Superior temporal gyrus (tissue), 1 donor: ENCODE data around the gene DDX42.
A peak's percentile ranks its signal among the peaks of the same experiment; 100 is the strongest.

Experiments used
- DNase-seq: peaks from one replicate; pipeline ENCODE4 v3.0.0-alpha.2; 2016; ENCODE audit errors: extremely low spot score

DDX42 gene

GRCh38 chr17:63821804-63822203 is 47.8 kb downstream of the DDX42 start:
- DNase-seq = no peak

GRCh38 chr17:63822537-63822936 is 48.6 kb downstream of the DDX42 start:
- DNase-seq = no peak

GRCh38 chr17:63823659-63824331 is 49.8 kb downstream of the DDX42 start:
- DNase-seq = no peak

GRCh38 chr17:63824362-63824761 is 50.4 kb downstream of the DDX42 start:
- DNase-seq = no peak

GRCh38 chr17:63826468-63827001 is 52.6 kb downstream of the DDX42 start:
- DNase-seq = no peak

- DNase-seq = peak; percentile 98
These were observed 53.2 kb downstream of the DDX42 start, which contains the start of the genes FTSJ3 and PSMC5 for GRCh38 chr17:63827002-63827800. Gene FTSJ3, minus strand, starts transcription at chr17:63827663. Its CDS starts 761 bp downstream, at chr17:63826902. Gene PSMC5, plus strand, starts transcription at chr17:63827431. Its CDS starts 60 bp downstream, at chr17:63827491.

- no peak for DNase-seq
These were observed 53.8 kb downstream of the DDX42 start for GRCh38 chr17:63827801-63828221.

- DNase-seq = no peak
These were observed 55.0 kb downstream of the DDX42 start for GRCh38 chr17:63828936-63829335.

- DNase-seq = no peak
These were observed 56.3 kb downstream of the DDX42 start for GRCh38 chr17:63830278-63830677.

GRCh38 chr17:63830904-63831491 is 57.0 kb downstream of the DDX42 start:
- no peak for DNase-seq

GRCh38 chr17:63831505-63831904 is 57.5 kb downstream of the DDX42 start:
- no peak for DNase-seq

- no peak for DNase-seq
These were observed 58.0 kb downstream of the DDX42 start for GRCh38 chr17:63832014-63832413.

GRCh38 chr17:63832455-63832854 is 58.5 kb downstream of the DDX42 start:
- DNase-seq = no peak

GRCh38 chr17:63833026-63833740 is 59.2 kb downstream of the DDX42 start:
- no peak for DNase-seq

GRCh38 chr17:63833741-63834373 is 59.9 kb downstream of the DDX42 start:
- DNase-seq = no peak

- peak; percentile 80 for DNase-seq
These were observed 60.6 kb downstream of the DDX42 start for GRCh38 chr17:63834431-63835166.

- DNase-seq = no peak
These were observed 61.3 kb downstream of the DDX42 start for GRCh38 chr17:63835167-63835720.

GRCh38 chr17:63836811-63837210 is 62.8 kb downstream of the DDX42 start:
- DNase-seq = no peak

GRCh38 chr17:63837480-63837879 is 63.5 kb downstream of the DDX42 start:
- DNase-seq = no peak

GRCh38 chr17:63837962-63838600 is 64.1 kb downstream of the DDX42 start:
- DNase-seq = no peak
